HL-60 (cell line): ENCODE measurements around the gene POLR2M.

Source experiments
- POLR2AphosphoS5 ChIP-seq: IDR thresholded peaks from 2 replicates; pipeline ENCODE4 v1.6.1; 2012; ENCODE audit warnings: low read depth
- TF ChIP-seq, protein P1 (sequence below): IDR thresholded peaks from one replicate; pipeline ENCODE4 v1.5.1; 2011; ENCODE audit warnings: low read length, control low read depth, inconsistent platforms; ENCODE audit not compliant: insufficient read depth
- TF ChIP-seq, protein P2 (sequence below): IDR thresholded peaks from 2 replicates; pipeline ENCODE4 v1.6.1; 2012; ENCODE audit warnings: low read depth; ENCODE audit not compliant: insufficient replicate concordance

DNA sequence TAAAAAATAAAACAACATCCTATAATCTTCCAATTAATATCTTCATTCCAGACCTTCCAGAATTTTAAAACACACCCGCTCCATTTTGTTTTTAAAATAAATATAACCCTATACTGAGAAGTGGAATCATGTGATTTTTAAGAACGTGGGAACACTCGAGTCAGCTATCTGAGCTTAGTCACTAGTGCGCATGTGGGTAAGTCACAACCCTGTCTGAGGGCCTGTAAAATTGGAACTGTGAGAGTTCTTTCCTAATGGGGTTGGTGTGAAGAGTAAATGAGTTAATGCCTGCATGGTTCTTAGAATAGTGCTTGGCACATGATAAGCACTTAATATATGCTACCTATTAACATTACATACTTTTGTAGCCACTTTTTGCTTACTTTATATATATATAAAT lies 19.9 kb upstream of the POLR2M start:
- TF ChIP-seq POLR2AphosphoS5, result no peak
- TF ChIP-seq, protein P1, sequence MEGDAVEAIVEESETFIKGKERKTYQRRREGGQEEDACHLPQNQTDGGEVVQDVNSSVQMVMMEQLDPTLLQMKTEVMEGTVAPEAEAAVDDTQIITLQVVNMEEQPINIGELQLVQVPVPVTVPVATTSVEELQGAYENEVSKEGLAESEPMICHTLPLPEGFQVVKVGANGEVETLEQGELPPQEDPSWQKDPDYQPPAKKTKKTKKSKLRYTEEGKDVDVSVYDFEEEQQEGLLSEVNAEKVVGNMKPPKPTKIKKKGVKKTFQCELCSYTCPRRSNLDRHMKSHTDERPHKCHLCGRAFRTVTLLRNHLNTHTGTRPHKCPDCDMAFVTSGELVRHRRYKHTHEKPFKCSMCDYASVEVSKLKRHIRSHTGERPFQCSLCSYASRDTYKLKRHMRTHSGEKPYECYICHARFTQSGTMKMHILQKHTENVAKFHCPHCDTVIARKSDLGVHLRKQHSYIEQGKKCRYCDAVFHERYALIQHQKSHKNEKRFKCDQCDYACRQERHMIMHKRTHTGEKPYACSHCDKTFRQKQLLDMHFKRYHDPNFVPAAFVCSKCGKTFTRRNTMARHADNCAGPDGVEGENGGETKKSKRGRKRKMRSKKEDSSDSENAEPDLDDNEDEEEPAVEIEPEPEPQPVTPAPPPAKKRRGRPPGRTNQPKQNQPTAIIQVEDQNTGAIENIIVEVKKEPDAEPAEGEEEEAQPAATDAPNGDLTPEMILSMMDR, result no peak
- TF ChIP-seq, protein P2, sequence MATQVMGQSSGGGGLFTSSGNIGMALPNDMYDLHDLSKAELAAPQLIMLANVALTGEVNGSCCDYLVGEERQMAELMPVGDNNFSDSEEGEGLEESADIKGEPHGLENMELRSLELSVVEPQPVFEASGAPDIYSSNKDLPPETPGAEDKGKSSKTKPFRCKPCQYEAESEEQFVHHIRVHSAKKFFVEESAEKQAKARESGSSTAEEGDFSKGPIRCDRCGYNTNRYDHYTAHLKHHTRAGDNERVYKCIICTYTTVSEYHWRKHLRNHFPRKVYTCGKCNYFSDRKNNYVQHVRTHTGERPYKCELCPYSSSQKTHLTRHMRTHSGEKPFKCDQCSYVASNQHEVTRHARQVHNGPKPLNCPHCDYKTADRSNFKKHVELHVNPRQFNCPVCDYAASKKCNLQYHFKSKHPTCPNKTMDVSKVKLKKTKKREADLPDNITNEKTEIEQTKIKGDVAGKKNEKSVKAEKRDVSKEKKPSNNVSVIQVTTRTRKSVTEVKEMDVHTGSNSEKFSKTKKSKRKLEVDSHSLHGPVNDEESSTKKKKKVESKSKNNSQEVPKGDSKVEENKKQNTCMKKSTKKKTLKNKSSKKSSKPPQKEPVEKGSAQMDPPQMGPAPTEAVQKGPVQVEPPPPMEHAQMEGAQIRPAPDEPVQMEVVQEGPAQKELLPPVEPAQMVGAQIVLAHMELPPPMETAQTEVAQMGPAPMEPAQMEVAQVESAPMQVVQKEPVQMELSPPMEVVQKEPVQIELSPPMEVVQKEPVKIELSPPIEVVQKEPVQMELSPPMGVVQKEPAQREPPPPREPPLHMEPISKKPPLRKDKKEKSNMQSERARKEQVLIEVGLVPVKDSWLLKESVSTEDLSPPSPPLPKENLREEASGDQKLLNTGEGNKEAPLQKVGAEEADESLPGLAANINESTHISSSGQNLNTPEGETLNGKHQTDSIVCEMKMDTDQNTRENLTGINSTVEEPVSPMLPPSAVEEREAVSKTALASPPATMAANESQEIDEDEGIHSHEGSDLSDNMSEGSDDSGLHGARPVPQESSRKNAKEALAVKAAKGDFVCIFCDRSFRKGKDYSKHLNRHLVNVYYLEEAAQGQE, result no peak
